ENCODE results near the gene KCNJ6.

- TF ChIP-seq NFIC (IDR thresholded peaks at IDR 0.05; ENCODE audit: low read depth, low read length) (no peak), JUND (IDR thresholded peaks at IDR 0.05; ENCODE audit: low read depth, low read length) (no peak), EZH2 (IDR thresholded peaks at IDR 0.05; ENCODE audit: borderline replicate concordance, control insufficient read depth, low read depth, low read length) (no peak), EP300 (IDR thresholded peaks at IDR 0.05; ENCODE audit: borderline replicate concordance in 1 of 2, control insufficient read depth in 1 of 2, low read depth in 2 of 2, low read length in 2 of 2) (no peak), ZZZ3 (IDR thresholded peaks at IDR 0.05; ENCODE audit: control insufficient read depth, insufficient read length, low read depth) (no peak), NR2F1 (conservative IDR thresholded peaks at IDR 0.05) (no peak), POLR2AphosphoS5 (IDR thresholded peaks at IDR 0.05; ENCODE audit: low read length) (no peak)
Observed at GRCh38 chr21:37568415-37568814, 347.8 kb downstream of the KCNJ6 start.

Data from GM12878 (cell line).